Endothelial cell of umbilical vein (primary cell): Measurements from ENCODE around the gene CEP70.

ENCODE experiments used
- EZH2 ChIP-seq: IDR thresholded peaks from 2 replicates; pipeline ENCODE4 v1.6.1; 2012; ENCODE audit warnings: borderline replicate concordance, low read depth, mild to moderate bottlenecking, moderate library complexity, low read length, inconsistent platforms; ENCODE audit not compliant: severe bottlenecking
- GATA2 ChIP-seq: IDR thresholded peaks from 2 replicates; pipeline ENCODE4 v1.7.0; 2011; ENCODE audit warnings: low read depth, mild to moderate bottlenecking, moderate library complexity, mixed read lengths, low read length; ENCODE audit not compliant: insufficient read length, insufficient read depth
- POLR2A ChIP-seq: IDR thresholded peaks from 2 replicates; pipeline ENCODE4 v1.6.1; 2012; ENCODE audit warnings: low read depth, mild to moderate bottlenecking, control low read depth, low read length
- POLR2AphosphoS5 ChIP-seq: IDR thresholded peaks from 2 replicates; pipeline ENCODE4 v1.6.1; 2012; ENCODE audit warnings: low read depth, mild to moderate bottlenecking, control low read depth, low read length, moderate library complexity; ENCODE audit not compliant: insufficient read depth
- TF ChIP-seq, protein P1 (sequence below), 2 donors: IDR thresholded peaks; 1 replicate in 1 of 2; 2 replicates in 1 of 2; pipeline ENCODE4 v1.5.1; 2011; ENCODE audit warnings: low read length in 2 of 2, mild to moderate bottlenecking in 2 of 2, moderate library complexity in 2 of 2, control low read depth in 1 of 2, inconsistent platforms in 1 of 2, low read depth in 1 of 2; ENCODE audit not compliant: insufficient read depth in 1 of 2; ENCODE audit errors: extremely low read depth in 1 of 2

DNA sequence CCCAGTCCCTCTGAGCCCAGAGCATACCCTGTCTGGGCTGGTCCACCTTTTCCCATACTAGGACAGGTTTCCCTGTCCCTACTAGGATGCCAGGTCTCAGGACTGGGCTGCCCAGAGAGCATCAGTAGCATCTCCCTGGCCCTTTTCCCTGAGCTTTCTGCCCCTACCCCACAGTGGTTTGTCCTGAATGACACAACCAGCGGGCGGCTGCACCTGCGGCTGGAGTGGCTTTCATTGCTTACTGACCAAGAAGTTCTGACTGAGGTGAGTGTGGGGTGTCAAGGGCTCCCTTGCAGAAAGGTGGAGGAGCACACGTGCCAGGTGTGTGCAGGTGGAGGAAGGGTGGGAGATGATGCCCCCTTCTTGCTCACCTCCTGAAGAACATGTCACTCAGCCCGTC, 126.1 kb downstream of the CEP70 start:
- TF ChIP-seq GATA2 (no peak), EZH2 (no peak), POLR2AphosphoS5 (no peak), POLR2A (no peak)
- TF ChIP-seq, protein P1, sequence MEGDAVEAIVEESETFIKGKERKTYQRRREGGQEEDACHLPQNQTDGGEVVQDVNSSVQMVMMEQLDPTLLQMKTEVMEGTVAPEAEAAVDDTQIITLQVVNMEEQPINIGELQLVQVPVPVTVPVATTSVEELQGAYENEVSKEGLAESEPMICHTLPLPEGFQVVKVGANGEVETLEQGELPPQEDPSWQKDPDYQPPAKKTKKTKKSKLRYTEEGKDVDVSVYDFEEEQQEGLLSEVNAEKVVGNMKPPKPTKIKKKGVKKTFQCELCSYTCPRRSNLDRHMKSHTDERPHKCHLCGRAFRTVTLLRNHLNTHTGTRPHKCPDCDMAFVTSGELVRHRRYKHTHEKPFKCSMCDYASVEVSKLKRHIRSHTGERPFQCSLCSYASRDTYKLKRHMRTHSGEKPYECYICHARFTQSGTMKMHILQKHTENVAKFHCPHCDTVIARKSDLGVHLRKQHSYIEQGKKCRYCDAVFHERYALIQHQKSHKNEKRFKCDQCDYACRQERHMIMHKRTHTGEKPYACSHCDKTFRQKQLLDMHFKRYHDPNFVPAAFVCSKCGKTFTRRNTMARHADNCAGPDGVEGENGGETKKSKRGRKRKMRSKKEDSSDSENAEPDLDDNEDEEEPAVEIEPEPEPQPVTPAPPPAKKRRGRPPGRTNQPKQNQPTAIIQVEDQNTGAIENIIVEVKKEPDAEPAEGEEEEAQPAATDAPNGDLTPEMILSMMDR (IDR thresholded peaks at IDR 0.05; ENCODE audit: extremely low read depth in 1 of 2, insufficient read depth in 1 of 2, low read depth in 1 of 2, low read length in 2 of 2) = no peak
